HL-60/S4 treated with retinoic acid at 250 ng/mL for 4 days and 3 days (cell line): ENCODE data around the gene CPN1.
"Not testable (repeated sequence)": the region's sequence is repeated elsewhere in the genome, so short reads cannot be mapped to it uniquely, and the experiment has no call there.

Source experiments
- in situ Hi-C: fragments of 300-500 bp; cut with MboI; formaldehyde crosslinking; loops from 2 replicates; pipeline ENCODE4 v1.7.0; 2022; ENCODE audit warnings: low sequenced_read_pairs

The CPN1 gene

DNA sequence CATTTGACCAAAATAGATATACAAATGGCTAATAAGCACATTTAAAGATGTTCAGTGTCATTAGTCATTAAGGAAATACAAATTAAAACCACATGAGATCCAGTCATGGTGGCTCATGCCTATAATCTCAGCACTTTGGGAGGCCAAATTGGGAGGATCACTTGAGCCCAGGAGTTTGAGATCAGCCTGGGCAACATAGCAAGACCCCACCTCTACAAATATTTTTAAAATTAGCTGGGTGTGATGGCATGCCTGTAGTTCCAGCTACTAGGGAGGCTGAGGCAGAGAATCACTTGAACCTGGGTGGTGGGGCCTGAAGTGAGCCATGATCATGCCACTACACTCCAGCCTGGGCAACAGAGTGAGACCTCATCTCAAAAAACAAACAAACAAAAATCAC lies 607 bp upstream of the CPN1 start:
- in situ Hi-C loops, result not testable (repeated sequence)

DNA sequence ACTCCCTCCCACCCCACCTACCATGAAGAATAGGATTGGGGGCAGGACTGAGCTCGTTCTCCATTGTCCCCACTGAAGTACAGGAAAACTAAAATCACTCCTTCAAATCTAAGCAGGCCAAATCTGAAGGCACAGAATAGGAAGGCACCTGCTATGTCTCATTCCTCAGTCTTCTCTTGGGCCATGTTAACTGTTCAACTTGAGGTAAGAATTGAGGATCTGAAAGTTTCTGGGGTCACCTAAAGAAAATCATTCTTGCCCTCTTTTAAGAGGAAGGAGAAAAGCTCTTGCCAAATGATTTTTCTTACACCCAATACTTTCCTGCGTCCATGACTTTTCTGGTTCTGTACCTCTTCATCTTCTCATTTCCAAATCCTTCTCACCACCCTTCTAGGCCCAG lies 4.9 kb downstream of the CPN1 start:
- in situ Hi-C loops, result no loop called here

DNA sequence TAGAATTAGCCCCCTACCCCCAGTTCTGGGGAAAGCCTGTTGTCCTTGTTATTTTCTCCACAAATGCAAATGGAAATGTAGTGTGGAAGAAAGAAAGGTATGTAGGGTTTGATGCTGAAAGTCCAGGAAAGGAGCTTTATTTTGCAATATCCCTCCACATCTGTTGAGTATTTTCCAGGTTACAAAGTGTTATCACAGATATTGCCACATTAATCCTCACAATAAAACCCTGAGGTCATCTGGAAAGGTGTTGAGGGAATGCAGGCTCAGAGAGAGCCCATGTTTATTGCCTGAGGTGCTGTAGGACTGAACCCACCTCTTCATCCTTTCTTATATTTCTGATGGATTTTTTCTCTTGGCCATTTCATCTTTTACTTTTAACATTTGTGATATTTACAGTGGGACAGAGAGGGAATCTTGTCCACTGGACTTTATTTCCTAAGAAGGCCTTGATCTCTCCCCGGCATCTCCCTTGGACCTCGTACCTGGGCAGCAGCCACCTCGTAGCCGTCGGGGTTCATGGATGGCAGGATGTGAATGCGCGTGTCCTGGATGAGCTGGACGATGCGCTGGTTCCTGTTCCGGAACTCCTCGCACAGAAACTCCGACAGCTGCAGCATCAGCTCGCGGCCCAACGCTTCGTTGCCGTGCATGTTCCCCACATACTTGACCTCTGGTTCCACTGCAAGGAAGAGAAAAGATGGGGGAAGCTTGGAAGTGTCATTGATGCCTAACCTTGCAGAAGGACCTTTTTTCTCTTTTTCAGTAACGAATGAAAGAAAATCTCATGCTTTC lies 6.0 kb downstream of the CPN1 start:
- in situ Hi-C loops, result no loop called here

DNA sequence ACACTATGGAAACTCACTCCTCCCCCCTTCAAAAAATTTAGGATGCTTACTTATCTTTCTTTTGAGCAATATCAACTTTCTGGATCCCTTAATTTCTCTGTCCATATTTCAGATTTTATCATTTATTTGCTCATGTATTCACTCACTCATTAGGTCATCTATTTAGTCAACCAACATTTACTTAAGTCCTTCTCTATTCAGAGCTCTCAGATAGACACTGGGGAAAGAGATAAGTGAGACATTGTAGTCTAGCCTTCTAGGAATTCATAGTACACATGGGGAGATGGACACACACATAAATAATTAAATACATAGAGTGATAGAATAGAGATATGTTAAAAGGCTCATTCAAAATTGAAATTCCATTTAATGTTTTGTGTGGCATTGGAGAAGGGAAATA lies 9.2 kb downstream of the CPN1 start:
- in situ Hi-C loops, result no loop called here

DNA sequence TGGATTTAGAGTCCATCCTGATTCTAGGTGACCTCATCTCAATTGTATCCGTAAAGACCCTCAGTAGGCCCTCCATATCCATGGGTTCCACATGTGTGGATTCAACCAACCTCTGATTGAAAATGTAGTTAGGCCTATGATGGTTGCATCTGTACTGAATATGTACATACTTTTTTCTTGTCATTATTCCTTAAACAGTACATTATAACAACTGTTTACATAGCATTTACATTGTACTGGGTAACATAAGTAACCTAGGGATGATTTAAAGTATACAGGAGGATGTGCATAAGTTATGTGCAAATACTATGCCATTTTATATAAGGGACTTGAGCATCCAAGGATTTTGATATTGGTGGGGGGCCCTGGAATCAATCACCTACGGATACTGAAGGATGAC lies 10.1 kb downstream of the CPN1 start:
- in situ Hi-C loops, result no loop called here

DNA sequence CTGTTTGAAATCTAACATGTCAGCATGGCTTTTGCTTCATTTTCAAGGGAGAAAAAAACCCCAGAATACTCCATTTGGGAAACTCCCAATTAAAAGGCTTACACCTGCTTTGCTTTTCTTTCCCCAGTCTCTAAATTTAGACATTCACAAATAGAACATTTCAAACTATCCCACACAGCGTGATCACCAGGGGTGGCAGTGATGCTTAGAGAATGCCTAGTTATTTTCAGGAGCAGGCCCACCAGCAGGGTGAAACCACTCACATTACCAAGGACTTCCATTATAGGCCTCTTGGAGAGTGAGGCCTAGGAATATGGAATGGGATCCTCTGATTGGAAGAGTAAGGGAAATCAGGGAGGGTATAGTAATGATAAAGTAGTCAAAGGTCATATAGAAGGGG lies 14.2 kb downstream of the CPN1 start:
- in situ Hi-C loops, result no loop called here

DNA sequence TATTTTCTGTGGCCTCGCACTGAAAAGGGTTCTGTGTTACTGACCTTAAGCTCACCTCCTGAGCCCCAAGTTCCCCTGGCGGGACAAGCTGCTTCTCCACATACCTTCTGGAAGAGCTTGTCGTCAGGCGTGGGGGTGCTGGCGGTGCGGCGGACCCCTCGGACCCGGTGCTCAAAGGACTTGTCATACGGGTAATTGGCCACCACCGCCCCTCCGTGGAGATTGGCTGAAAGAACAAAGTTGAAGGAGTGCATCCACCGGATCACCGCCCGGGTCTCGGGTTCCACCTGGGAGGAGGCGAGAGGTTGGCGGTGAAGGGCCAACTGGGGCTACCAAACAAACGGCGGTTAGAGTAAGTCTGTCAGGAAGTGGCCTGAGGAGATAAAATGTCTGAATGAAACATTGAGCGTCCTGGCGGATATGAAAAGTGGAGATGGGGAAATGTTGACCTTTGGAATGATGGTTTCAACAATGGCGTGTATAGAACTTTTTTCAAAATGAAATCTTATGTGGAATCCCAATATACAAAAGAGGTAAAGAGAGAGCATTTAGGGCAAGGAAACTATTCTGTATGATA lies 16.5 kb downstream of the CPN1 start:
- in situ Hi-C loops, result no loop called here

DNA sequence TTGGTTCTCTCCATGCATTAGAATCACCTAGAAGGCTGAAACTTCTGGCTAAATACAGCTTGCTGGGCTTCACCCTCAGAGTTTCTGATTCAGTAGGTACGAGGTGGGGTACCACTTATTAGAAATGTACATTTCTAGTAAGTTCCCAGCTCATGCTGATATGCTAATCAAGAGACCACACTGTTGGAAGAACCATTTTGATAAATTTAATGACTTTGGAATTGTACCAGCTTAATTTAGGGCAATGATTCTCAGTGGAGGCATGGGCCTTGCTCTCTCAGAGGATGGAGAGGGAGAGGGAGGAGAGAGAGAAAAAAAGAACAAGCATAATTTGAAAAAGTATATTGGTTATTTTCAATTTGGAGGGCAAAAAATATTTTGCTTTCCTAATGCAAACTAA lies 20.3 kb downstream of the CPN1 start:
- in situ Hi-C loops, result no loop called here

DNA sequence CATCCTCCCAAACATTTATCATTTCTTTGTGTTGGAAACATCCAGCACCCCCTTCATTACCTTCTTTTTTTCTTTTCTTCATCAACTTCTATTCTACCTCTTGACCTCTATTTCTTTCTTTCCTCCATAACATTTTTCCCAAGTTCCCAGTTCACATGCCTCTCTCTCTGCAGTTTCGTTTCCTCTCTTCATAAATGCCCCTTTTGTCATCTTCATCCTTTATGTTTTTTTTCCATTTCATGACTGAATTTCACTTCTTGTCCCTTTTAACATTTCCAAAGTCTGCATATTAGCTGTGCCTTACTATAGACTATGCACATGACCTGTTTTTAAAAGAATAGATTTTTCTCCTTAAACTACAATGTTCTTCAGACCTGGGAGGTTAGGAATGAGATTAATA lies 23.7 kb downstream of the CPN1 start:
- in situ Hi-C loops, result no loop called here

DNA sequence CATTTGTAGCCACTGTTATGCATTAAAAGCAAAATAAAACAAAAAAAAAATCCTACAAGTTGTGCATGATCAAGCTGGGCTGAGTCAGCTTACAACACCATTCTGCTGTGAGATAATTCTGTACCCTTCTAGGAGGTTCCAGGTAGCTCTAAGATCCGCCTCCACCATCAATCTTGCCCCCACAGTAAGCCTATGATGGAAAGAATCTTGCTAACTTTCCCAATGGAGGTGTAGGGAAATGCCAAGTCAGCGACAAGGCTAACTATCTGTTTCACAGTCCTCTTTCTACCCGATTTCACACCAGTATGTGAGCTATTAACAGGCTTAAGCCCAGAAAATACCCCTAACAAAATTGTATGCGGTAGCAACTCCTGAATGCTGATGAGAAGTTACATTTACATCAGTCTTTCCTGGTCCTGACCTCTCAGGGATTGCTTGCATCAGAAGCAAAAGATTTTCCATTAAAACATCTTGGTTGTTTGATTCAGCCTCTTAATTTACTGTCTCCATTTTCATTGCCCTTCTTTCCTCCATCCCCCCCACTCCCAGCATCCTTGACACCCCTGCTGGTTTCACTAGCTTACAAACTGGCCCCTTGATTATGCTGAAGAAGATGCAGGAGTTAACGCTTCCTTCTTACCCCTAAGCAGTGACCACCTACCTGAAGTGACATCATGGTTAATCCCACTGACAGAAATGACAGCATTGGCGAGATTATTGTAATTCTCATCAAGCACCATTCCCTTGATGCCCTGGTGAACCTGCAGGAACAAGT lies 27.8 kb downstream of the CPN1 start:
- in situ Hi-C loops, result no loop called here

DNA sequence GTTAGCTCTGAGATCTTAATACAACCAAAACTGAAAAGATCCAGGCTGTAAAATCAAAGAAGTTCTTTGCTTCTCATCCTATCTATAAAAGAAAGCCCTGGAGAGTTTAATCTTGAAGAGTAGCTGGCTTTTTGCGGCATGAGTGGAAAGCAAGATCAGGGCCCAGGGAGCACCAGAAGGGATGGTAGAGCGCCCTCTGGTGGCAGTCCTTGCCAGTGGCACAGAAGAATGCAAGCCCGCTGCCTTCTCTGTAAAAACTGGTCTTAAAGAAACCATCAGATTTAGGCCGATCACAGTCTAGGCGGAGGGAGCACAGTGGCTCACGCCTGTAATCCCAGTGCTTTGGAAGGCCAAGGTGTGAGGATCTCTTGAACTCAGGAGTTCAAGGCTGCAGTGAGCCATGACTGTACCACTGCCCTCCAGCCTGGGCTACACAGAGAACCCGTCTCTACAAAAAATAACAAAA lies 35.6 kb downstream of the CPN1 start:
- in situ Hi-C loops, result loop anchor here (10.0 kb wide), 1 partner anchor 201 kb away; no protein-coding TSS in a partner anchor

DNA sequence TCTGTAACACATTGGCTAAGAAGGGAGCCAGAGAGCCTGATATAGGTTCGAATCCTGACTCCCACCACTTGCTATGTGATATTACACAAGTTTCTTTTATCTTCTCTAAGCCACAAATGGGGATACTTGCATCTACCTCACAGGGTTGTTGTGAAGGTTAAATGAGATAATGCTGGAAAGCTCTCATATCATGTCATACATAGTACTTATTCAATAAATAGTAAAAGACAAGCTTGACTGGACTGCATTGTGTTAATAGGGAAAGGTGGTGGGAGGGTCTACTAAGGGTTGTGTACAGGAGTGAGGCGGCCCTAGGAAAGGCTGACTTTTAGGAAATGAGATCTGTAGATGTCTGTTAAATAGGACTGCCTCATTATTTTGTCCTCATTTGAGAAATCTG lies 36.1 kb downstream of the CPN1 start:
- in situ Hi-C loops, result loop anchor here (10.0 kb wide), 1 partner anchor 201 kb away; no protein-coding TSS in a partner anchor

DNA sequence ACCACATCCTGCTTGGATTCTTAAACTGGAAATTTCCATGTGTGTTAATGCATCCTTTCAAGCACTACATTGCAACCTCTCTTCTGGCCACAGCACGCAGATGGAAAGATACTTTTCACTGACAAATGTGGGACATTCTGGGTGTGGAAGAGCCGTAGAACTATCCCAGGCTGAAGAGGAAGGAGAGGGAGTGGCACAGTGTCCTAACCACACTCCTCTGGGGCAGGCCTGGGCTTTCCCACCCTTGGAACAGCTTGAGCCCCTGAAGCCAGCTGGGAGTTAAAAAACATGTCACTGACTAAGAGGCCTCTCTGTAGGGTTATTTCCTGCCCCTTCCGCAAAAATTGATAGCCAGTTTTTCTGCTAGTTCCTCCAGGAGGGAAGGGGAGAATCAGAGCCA lies 37.9 kb downstream of the CPN1 start:
- in situ Hi-C loops, result loop anchor here (10.0 kb wide), 1 partner anchor 199 kb away; no protein-coding TSS in a partner anchor

DNA sequence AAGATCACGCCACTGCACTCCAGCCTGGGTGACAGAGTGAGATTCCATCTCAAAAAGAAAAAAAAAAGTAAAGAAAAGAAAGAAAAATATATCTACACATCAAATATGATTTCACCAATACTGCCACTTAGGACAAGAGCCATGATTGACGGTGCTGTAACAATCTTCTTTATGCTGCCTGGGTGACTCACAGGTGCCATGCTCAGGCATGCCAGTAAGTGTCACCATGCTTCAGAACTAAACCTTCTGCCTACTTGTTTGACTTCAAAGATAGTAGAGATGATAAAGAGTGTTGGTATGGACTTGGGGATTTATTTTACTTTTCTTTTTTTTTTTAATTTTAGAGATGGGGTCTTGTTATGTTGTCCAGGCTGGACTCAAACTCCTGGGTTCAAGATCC lies 38.3 kb downstream of the CPN1 start:
- in situ Hi-C loops, result loop anchor here (10.0 kb wide), 1 partner anchor 199 kb away; no protein-coding TSS in a partner anchor

DNA sequence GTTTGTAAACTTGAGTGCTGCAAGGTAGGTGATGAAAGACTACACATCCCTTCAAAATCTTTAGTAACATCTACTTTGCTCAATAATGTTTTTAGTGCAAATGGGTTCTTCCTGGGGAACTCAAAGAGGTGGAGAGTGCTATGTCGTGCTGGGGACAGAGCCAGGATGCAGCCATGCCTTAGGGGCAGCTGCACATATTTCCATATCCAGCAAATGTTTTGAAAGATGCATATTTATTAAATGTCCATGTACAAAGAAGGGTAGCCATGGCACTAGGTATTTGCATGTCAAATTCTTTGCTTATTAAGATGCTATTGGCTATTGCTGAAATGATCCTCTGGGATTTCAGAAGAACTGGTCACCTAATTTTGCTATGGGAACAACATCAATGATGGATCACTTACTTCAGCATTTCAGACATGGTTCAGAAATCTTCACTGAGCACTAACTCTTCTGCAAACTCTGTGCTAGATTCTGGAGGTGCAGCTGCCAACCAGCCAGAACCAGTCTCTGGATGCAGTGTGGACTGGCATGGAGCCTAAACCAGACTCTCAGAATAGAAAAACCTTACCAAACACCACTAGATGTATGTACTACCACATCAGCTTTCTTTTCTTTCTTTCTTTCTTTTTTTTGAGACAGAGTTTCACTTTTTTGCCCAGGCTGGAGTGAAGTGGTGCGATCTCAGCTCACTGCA lies 40.2 kb downstream of the CPN1 start:
- in situ Hi-C loops, result loop anchor here (10.0 kb wide), 1 partner anchor 197 kb away; no protein-coding TSS in a partner anchor

DNA sequence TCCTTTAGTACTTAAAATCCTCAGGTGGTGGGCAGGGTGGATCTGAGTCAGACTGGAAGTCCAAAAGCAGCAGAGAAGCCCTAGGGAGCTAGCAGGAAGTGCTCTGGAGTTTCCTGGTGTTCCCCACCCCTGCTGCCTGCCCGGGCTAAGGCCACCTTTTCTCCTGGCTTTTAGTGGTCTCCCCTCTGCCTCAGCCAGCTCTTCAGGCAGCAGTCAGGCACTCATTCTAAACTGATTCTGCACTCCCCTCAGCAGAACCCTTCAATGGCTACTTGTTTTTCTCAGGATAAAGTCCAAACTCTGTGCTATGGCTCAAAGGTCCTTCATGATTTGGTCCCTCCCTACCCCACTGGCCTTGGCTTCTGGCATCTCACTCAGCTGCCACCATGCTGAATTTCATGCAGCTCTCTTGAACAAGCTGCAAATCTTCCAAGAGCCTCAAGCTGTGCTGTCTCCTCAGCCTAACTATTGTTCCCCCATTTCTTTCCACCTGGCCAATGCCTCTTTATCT lies 43.1 kb downstream of the CPN1 start:
- in situ Hi-C loops, result no loop called here

DNA sequence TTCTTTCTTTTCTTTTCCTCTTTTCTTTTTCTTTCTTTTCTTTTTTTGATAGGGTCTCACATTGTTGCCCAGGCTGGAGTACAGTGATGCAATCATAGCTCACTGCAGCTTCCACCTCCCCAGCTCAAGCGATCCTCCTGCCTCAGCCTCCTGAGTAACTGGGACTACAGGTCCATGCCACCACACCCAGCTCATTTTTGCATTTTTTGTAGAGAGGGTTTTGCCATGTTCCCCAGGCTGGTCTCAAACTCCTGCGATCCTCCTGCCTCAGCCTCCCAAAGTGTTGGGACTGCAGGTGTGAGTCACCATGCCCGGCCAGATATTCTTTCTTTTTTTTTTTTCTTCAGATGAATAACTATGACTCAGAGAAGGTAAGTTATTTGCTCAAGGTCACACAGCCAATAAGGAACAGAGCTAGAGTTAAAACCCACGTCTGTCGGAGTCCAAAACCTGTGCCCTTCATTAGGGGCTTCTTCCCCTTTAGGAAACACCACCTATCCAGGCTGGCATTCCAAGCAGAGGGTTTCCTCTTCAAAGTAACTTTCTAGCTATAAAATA lies 43.8 kb downstream of the CPN1 start:
- in situ Hi-C loops, result no loop called here

DNA sequence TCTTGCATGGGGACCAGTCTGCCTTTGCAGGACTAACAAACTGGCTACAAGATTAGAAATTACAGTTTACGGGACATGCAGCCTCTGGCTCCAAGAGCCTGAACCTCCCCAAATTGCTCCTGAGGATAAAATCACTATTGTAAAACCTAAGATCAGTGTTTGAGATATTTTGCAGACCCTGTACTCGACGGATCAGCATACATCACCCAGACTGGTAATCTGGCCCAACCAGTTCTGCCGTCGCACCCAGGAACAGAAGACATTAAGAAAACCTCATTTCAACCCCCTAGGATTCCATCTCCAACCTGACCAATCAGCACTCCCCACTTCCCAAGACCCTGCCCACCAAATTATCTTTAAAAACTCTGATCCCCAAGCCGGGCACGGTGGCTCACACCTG lies 44.8 kb downstream of the CPN1 start:
- in situ Hi-C loops, result no loop called here

DNA sequence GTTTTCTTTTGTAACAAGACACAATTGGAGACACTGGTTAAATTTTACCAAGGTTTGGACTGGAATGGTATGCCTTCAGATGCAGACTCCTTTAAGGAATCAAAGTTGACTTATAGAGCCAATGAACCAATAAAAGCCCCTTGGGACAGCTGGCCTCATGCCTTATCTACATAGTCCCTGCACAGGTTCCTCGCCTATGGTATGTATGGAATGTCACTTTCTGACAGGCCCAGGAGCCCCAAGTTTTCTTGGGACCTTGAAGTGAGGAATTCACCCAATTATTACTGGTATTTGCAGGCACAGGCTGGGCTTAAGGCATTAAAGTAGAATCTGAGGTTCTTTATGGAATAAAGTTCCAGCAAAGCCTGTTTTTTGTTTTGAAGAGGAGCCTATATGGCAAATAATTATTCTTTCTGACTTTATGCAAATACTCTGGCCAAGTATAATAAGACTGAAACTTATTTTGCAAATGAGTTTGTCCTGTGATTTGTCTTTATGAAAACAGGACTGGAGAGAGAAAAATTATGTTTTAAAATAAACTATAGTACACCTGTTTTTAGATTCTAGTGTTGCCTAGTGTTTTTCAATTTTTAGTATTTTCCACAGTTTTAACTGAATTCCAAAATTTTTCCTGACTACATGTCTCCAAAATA lies 47.8 kb downstream of the CPN1 start:
- in situ Hi-C loops, result no loop called here

DNA sequence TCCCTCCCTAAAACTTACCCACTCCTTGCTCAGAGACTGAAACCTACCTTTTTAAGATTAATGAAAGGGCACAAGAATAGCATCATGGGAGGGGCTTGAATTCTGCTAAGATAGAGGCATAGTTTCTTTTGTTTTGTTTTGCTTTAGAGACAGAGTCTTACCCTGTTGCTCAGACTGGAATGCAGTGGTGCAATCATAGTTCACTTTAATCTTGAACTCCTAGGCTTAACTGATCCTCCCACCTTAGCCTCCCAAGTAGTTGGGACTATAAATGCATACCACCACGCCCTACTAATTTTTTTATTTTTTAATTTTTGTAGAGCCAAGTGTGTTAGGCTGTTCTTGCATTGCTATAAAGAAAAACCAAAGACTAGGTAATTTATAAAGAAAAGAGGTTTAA lies 54.3 kb downstream of the CPN1 start:
- in situ Hi-C loops, result no loop called here
